ENCODE data around the gene KIF1A.

Gene KIF1A

GRCh38 chr2:240819858-240820606, at the start of gene KIF1A:
TSS of gene KIF1A (minus strand) at chr2:240820219. CDS start at chr2:240797752, 22,467 bp downstream.
- TF ChIP-seq CTCF (IDR thresholded peaks at IDR 0.05; ENCODE audit: control insufficient read depth, insufficient read depth, low read depth, low read length, missing control alignments), result no peak
- DNase-seq (ENCODE audit: low read depth), result no peak
- no peak within 1 kb of the TSS for H3K4me3 ChIP-seq (ENCODE audit: control insufficient read depth, low read depth, low read length)

- no peak overlapping the region for H3K4me3 ChIP-seq (ENCODE audit: control insufficient read depth, low read depth, low read length)
- DNase-seq (ENCODE audit: low read depth), result no peak
- no peak for TF ChIP-seq CTCF (IDR thresholded peaks at IDR 0.05; ENCODE audit: control insufficient read depth, insufficient read depth, low read depth, low read length, missing control alignments)
These were observed 49.3 kb upstream of the KIF1A start for GRCh38 chr2:240869109-240869955.

- TF ChIP-seq CTCF (IDR thresholded peaks at IDR 0.05; ENCODE audit: control insufficient read depth, insufficient read depth, low read depth, low read length, missing control alignments), result no peak
- peak; percentile 3 for DNase-seq (ENCODE audit: low read depth)
- H3K4me3 ChIP-seq (ENCODE audit: control insufficient read depth, low read depth, low read length), result no peak within 1 kb of the TSS
These were observed 48.5 kb upstream of the KIF1A start, which contains the start of gene AGXT for GRCh38 chr2:240868286-240869108. TSS of gene AGXT (plus strand) at chr2:240868824. CDS start at chr2:240868866, 42 bp downstream.

- DNase-seq (ENCODE audit: low read depth), result no peak
- TF ChIP-seq CTCF (IDR thresholded peaks at IDR 0.05; ENCODE audit: control insufficient read depth, insufficient read depth, low read depth, low read length, missing control alignments), result no peak
- H3K4me3 ChIP-seq (ENCODE audit: control insufficient read depth, low read depth, low read length), result no peak overlapping the region
These were observed 45.4 kb upstream of the KIF1A start for GRCh38 chr2:240865391-240865790.

GRCh38 chr2:240864475-240864874, 44.5 kb upstream of the KIF1A start:
- DNase-seq (ENCODE audit: low read depth), result no peak
- no peak overlapping the region for H3K4me3 ChIP-seq (ENCODE audit: control insufficient read depth, low read depth, low read length)
- TF ChIP-seq CTCF (IDR thresholded peaks at IDR 0.05; ENCODE audit: control insufficient read depth, insufficient read depth, low read depth, low read length, missing control alignments), result no peak

GRCh38 chr2:240861547-240861946, 41.5 kb upstream of the KIF1A start:
- TF ChIP-seq CTCF (IDR thresholded peaks at IDR 0.05; ENCODE audit: control insufficient read depth, insufficient read depth, low read depth, low read length, missing control alignments), result no peak
- H3K4me3 ChIP-seq (ENCODE audit: control insufficient read depth, low read depth, low read length), result no peak overlapping the region
- DNase-seq (ENCODE audit: low read depth), result no peak

Measured in AG09309 (cell line).